ENCODE measurements around the gene TTC38. TPM values are rescaled to one million over a fixed set of nuclear protein-coding genes. Genes with fewer than 3 reads are reported as not detected.

Gene TTC38
- total RNA-seq, 2 donors from 2014 or later = 67.7 to 76.9 TPM

GRCh38 chr22:46251266-46251665, 16.5 kb upstream of the TTC38 start:
- Histone ChIP-seq H3K9me3 (no peaks in the 10 kb centered on the region), H3K4me3 (peak overlapping the region; percentile 75), H3K27me3 (replicated peaks; ENCODE audit: insufficient read depth) (no peaks in the 10 kb centered on the region), H3K4me1 (ENCODE audit: control insufficient read depth in 1 of 2, low read depth in 2 of 2) (peaks cover 5 to 20% of the 10 kb centered on the region in 2 donors), H3K27ac (no peak overlapping the region), H3K36me3 (no peaks in the 10 kb centered on the region)
- no peak for DNase-seq (ENCODE audit: low spot score)
- TF ChIP-seq CTCF (IDR thresholded peaks at IDR 0.05) = no peak
- ATAC-seq (ENCODE audit: insufficient number of reproducible peaks, low FRiP score, low read depth) = no peak

GRCh38 chr22:46251816-46252380, 15.9 kb upstream of the TTC38 start:
- H3K27me3 ChIP-seq (replicated peaks; ENCODE audit: insufficient read depth) = no peaks in the 10 kb centered on the region
- H3K36me3 ChIP-seq = no peaks in the 10 kb centered on the region
- H3K27ac ChIP-seq = no peak overlapping the region
- DNase-seq (ENCODE audit: low spot score) = no peak
- H3K4me3 ChIP-seq = no peak overlapping the region
- no peak for ATAC-seq (ENCODE audit: insufficient number of reproducible peaks, low FRiP score, low read depth)
- TF ChIP-seq CTCF (IDR thresholded peaks at IDR 0.05) = no peak
- H3K4me1 ChIP-seq (ENCODE audit: control insufficient read depth in 1 of 2, low read depth in 2 of 2) = peaks cover 5 to 20% of the 10 kb centered on the region in 2 donors
- no peaks in the 10 kb centered on the region for H3K9me3 ChIP-seq

GRCh38 chr22:46256358-46256958, 11.3 kb upstream of the TTC38 start:
- ATAC-seq (ENCODE audit: insufficient number of reproducible peaks, low FRiP score, low read depth) = no peak
- TF ChIP-seq CTCF (IDR thresholded peaks at IDR 0.05) = no peak
- no peaks in the 10 kb centered on the region for H3K27me3 ChIP-seq (replicated peaks; ENCODE audit: insufficient read depth)
- H3K36me3 ChIP-seq = no peaks in the 10 kb centered on the region
- H3K4me1 ChIP-seq (ENCODE audit: control insufficient read depth in 1 of 2, low read depth in 2 of 2) = peaks cover 0 to 3% of the 10 kb centered on the region in 2 donors
- H3K4me3 ChIP-seq = no peak overlapping the region
- no peaks in the 10 kb centered on the region for H3K9me3 ChIP-seq
- DNase-seq (ENCODE audit: low spot score) = no peak
- H3K27ac ChIP-seq = no peak overlapping the region

GRCh38 chr22:46259374-46259773, 8.4 kb upstream of the TTC38 start:
- Histone ChIP-seq H3K27me3 (replicated peaks; ENCODE audit: insufficient read depth) (no peaks in the 10 kb centered on the region), H3K27ac (no peak overlapping the region), H3K36me3 (no peaks in the 10 kb centered on the region), H3K4me1 (ENCODE audit: control insufficient read depth in 1 of 2, low read depth in 2 of 2) (peaks cover 0 to 3% of the 10 kb centered on the region in 2 donors), H3K9me3 (no peaks in the 10 kb centered on the region), H3K4me3 (no peak overlapping the region)
- TF ChIP-seq CTCF (IDR thresholded peaks at IDR 0.05) = no peak
- DNase-seq (ENCODE audit: low spot score) (no peak), ATAC-seq (ENCODE audit: insufficient number of reproducible peaks, low FRiP score, low read depth) (no peak)

- Histone ChIP-seq H3K4me1 (ENCODE audit: control insufficient read depth in 1 of 2, low read depth in 2 of 2) (peaks cover 0 to 3% of the 10 kb centered on the region in 2 donors), H3K27ac (no peak overlapping the region), H3K9me3 (no peaks in the 10 kb centered on the region), H3K27me3 (replicated peaks; ENCODE audit: insufficient read depth) (no peaks in the 10 kb centered on the region), H3K4me3 (no peak overlapping the region), H3K36me3 (no peaks in the 10 kb centered on the region)
- DNase-seq (ENCODE audit: low spot score) (no peak), ATAC-seq (ENCODE audit: insufficient number of reproducible peaks, low FRiP score, low read depth) (no peak)
- no peak for TF ChIP-seq CTCF (IDR thresholded peaks at IDR 0.05)
Measured at GRCh38 chr22:46260038-46260437, 7.8 kb upstream of the TTC38 start.

Data from thoracic aorta (tissue), 2 donors.